K562 (cell line): ENCODE results near the gene SLC25A45. TPM values are rescaled to one million over a fixed set of nuclear protein-coding genes. Genes with fewer than 3 reads are reported as not detected.

Experiments
- ATAC-seq: fragments of 200-7000 bp; cut with Tn5 transposase; 3 replicates; pipeline ENCODE4 v1.9.1; 2020; ENCODE audit warnings: moderate library complexity
- BruUV-seq: library from RNA; stranded (reverse); fragments of 400-500 nt; replicated peaks from 2 replicates; lab custom pipeline; 2021; lab: Mats Ljungman, UMichigan
- CTCF ChIA-PET: fragments of 300-600 bp; formaldehyde crosslinking; extraction: SDS; loops from one replicate; lab custom pipeline; 2021; ENCODE audit warnings: low intra/inter-chr PET ratio; lab: Yijun Ruan, JAX
- POLR2A ChIA-PET: fragments of 300-600, 350-650 bp; sonication (Branson Sonifier 250); formaldehyde crosslinking; extraction: SDS; loops from one replicate; lab custom pipeline; 2021; ENCODE audit warnings: antibody characterized with exemption, inconsistent platforms; lab: Yijun Ruan, JAX
- DNase-seq, 4 experiments: peaks; one replicate each; pipeline versions ENCODE4 v3.0.0 to v3.0.0-alpha.2; 2011 to 2018; ENCODE audit warnings: low spot score in 3 of 4, mixed read lengths in 3 of 4; ENCODE audit errors: extremely low read depth in 1 of 4
- FAIRE-seq: peaks from 2 replicates; lab custom pipeline; 2011; peaks lifted over from hg19 to GRCh38; lab: Jason Lieb, UNC
- H2AFZ ChIP-seq: 2 replicates; pipeline ENCODE4 v1.6.0; 2011; ENCODE audit warnings: low read depth, low read length, control low read depth, inconsistent platforms
- H3K27ac ChIP-seq: fragments of 200-600 bp; 3 replicates; pipeline ENCODE4 v1.8.0; 2011; ENCODE audit warnings: low read depth, mild to moderate bottlenecking, control low read depth, inconsistent platforms, low read length, moderate library complexity, mixed read lengths; ENCODE audit errors: extremely low read depth
- H3K27me3 ChIP-seq, 2 experiments: fragments of 300-600 bp in 1 of 2; 2 replicates in 1 of 2; 3 replicates in 1 of 2; pipeline versions ENCODE4 v1.6.0 to v1.8.0; 2011; ENCODE audit warnings: inconsistent platforms in 2 of 2, low read length in 2 of 2, mild to moderate bottlenecking in 1 of 2, mixed read lengths in 1 of 2, moderate library complexity in 1 of 2; ENCODE audit not compliant: control insufficient read depth in 2 of 2, insufficient read depth in 2 of 2
- H3K36me3 ChIP-seq: fragments of 300-600 bp; 3 replicates; pipeline ENCODE4 v1.8.0; 2011; ENCODE audit warnings: mild to moderate bottlenecking, low read length, inconsistent platforms; ENCODE audit not compliant: control insufficient read depth, insufficient read depth
- H3K4me1 ChIP-seq, 2 experiments: fragments of 200-600 bp in 1 of 2; replicated peaks in 1 of 2; 2 replicates in 1 of 2; 3 replicates in 1 of 2; pipeline versions ENCODE4 v1.5.1 to v1.8.0; 2011; ENCODE audit warnings: inconsistent platforms in 2 of 2, low read length in 2 of 2, mild to moderate bottlenecking in 1 of 2, mixed read lengths in 1 of 2, moderate library complexity in 1 of 2; ENCODE audit not compliant: control insufficient read depth in 2 of 2, insufficient read depth in 2 of 2
- H3K4me2 ChIP-seq: 2 replicates; pipeline ENCODE4 v1.6.1; 2011; ENCODE audit warnings: low read length, control low read depth, inconsistent platforms, mixed read lengths; ENCODE audit not compliant: insufficient read depth
- H3K4me3 ChIP-seq: fragments of 200-600 bp; sonication (generic), shearing (Covaris generic); 2 replicates; pipeline ENCODE4 v1.5.1; 2016; ENCODE audit warnings: control low read depth, inconsistent platforms
- H3K79me2 ChIP-seq: fragments of 200-600 bp; 3 replicates; pipeline ENCODE4 v1.8.0; 2011; ENCODE audit warnings: low read length, inconsistent platforms; ENCODE audit not compliant: control insufficient read depth, insufficient read depth
- H3K9ac ChIP-seq, 2 experiments: 2 replicates each; pipeline versions ENCODE4 v1.6.0 to v1.6.1; 2011; ENCODE audit warnings: low read depth in 2 of 2, low read length in 2 of 2, control low read depth in 1 of 2, inconsistent platforms in 1 of 2, mild to moderate bottlenecking in 1 of 2, mixed read lengths in 1 of 2; ENCODE audit not compliant: insufficient read depth in 1 of 2
- H3K9me1 ChIP-seq: one replicate; pipeline ENCODE4 v1.6.0; 2011; ENCODE audit warnings: inconsistent platforms, mild to moderate bottlenecking, low read length, moderate library complexity; ENCODE audit not compliant: control insufficient read depth, insufficient read depth
- H3K9me3 ChIP-seq: replicated peaks from 2 replicates; pipeline ENCODE4 v1.5.1; 2011; ENCODE audit warnings: low read depth, low read length, inconsistent platforms; ENCODE audit not compliant: control insufficient read depth, insufficient read depth
- H4K20me1 ChIP-seq: replicated peaks from 2 replicates; pipeline ENCODE4 v1.6.1; 2011; ENCODE audit warnings: low read length, inconsistent platforms, mixed read lengths; ENCODE audit not compliant: control insufficient read depth, insufficient read depth
- ZNF274 ChIP-seq: IDR thresholded peaks from 2 replicates; pipeline ENCODE4 v1.6.1; 2011; ENCODE audit warnings: low read depth, mild to moderate bottlenecking, low read length, moderate library complexity, borderline replicate concordance
- ZNF398 ChIP-seq: fragments of 250-450 bp; sonication (Bioruptor Pico); IDR thresholded peaks from 2 replicates; pipeline ENCODE4 v1.8.0; 2021; ENCODE audit warnings: moderate library complexity, mild to moderate bottlenecking, inconsistent platforms
- WGBS: fragments of 100-300 bp; shearing (Covaris generic); methylation state at CpG from one replicate; pipeline ENCODE4 v1.1.6; 2016; ENCODE audit warnings: low coverage, mixed read lengths; ENCODE audit not compliant: insufficient coverage; ENCODE audit errors: missing lambda C conversion rate; 5-methylcytosine and 5-hydroxymethylcytosine counted together
- in situ Hi-C: fragments of 300-500 bp; cut with MboI; formaldehyde crosslinking; loops from 4 replicates; pipeline ENCODE4 v1.15.0; 2018; ENCODE audit warnings: inconsistent platforms, mixed read lengths
- intact Hi-C: fragments of 100-400 bp; cut with micrococcal nuclease; formaldehyde crosslinking; loops from 2 replicates; pipeline ENCODE4 v1.14.2; 2022
- polyA plus RNA-seq, 8 experiments: library from polyadenylated mRNA; depleted of rRNA in 4 of 8; stranded (reverse) in 5 of 8; unstranded in 3 of 8; fragments of >200 nt; fragmentation: Nextera tagmentation in 2 of 8; fragmentation: Illumina TruSeq in 1 of 8; extraction: Ambion mirVana in 2 of 8; extraction: Trizol in 1 of 8; gene quantifications; 2 replicates each; pipeline versions ENCODE4 v1.2.1 to v1.2.3, GENCODE V29; 2011 to 2014; ENCODE audit warnings: inconsistent platforms in 1 of 8, missing spikeins in 1 of 8
- total RNA-seq, 7 experiments: library from RNA; depleted of rRNA in 6 of 7; stranded (reverse); fragments of >200 nt in 6 of 7; fragmentation: Illumina TruSeq in 2 of 7; extraction: Trizol in 2 of 7; gene quantifications; 2 replicates each; pipeline versions ENCODE4 v1.2.1 to v1.2.3, GENCODE V29; 2011 to 2021; ENCODE audit warnings: low replicate concordance in 1 of 7

Gene SLC25A45
- total and polyA plus RNA-seq, 9 of the 15 experiments (the other 6 are each of a cell fraction or from before 2014, with no cell fraction given): 0.15 to 2.3 (median 0.68) TPM

DNA sequence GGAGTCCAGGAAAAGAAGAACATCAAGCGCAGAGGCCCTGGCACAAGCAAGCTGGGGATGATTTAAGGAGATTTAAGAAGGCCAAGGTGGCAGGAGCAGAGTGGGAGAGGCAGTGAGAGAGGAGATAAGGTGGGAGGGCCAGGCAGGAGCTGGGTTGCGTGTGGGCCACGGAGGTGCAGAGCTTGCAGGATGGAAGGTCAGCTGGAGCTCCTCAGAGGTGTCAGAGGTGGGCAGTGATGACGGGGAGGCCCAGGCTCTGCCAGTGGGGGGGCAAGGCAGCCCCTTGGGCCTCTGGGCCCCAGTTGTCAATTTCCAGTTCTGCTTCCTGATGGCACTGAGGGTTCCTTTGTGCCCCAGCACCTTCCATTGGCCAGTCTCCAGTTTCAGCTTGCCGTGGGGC lies 10.5 kb upstream of the SLC25A45 start:
- no peak for FAIRE-seq
- CTCF ChIA-PET: no interaction called here
- no peaks in the 10 kb centered on the region for H3K9me1 ChIP-seq
- no peak for ATAC-seq
- POLR2A ChIA-PET: interaction anchor here (0.6 to 16.2 kb wide), 6 partner anchors 10 to 217 kb away, joined by 3 to 250 read pairs (median 4); partner anchors contain the start of genes MALAT1 and NEAT1
- H3K79me2 ChIP-seq: peaks cover 24% of the 10 kb centered on the region
- peak overlapping the region in 1 of 2 experiments; percentile 2; a peak in 2 of 4 replicates for H3K9ac ChIP-seq
- in situ Hi-C loops: no loop called here
- TF ChIP-seq ZNF398 (CRISPR knock-in tag) (no peak), ZNF274 (no peak)
- TF ChIP-seq, all 486 proteins: peak for 0
- Histone ChIP-seq H3K9me3 (no peaks in the 10 kb centered on the region), H3K27me3 (no peaks in the 10 kb centered on the region), H4K20me1 (peaks cover 9% of the 10 kb centered on the region), H3K36me3 (peaks cover 80% of the 10 kb centered on the region; the same call in 2 of the 3 replicates), H3K27ac (no peak overlapping the region), H3K4me1 (peaks cover 10 to 47% of the 10 kb centered on the region in 2 experiments; a peak in 4 of 5 replicates), H2AFZ (no peak overlapping the region), H3K4me3 (no peak overlapping the region), H3K4me2 (no peak overlapping the region)
- intact Hi-C loops: no loop called here
- DNase-seq: no peak
- 87% methylated on average over 4 of the region's 5 CpGs for WGBS
- BruUV-seq: no TSS peak
